ENCODE results near the gene GSTCD.

GRCh38 chr4:105785792-105786191, 77.2 kb downstream of the GSTCD start:
- TF ChIP-seq CTCF (IDR thresholded peaks at IDR 0.05) (no peak), REST (IDR thresholded peaks at IDR 0.05; ENCODE audit: insufficient read depth in 1 of 2, low read depth in 2 of 2, low read length in 1 of 2) (no peak)

Data from Panc1 (cell line).